ENCODE results near the gene PRKACG.
"Not testable (repeated sequence)": the region's sequence is repeated elsewhere in the genome, so short reads cannot be mapped to it uniquely, and the experiment has no call there.

The PRKACG gene

GRCh38 chr9:69023650-69024049, 9.7 kb upstream of the PRKACG start:
- DNase-seq = no peak

GRCh38 chr9:69020301-69021145, 6.6 kb upstream of the PRKACG start:
- DNase-seq = no peak

- DNase-seq = no peak
Measured at GRCh38 chr9:69019808-69020207, 5.9 kb upstream of the PRKACG start.

DNA sequence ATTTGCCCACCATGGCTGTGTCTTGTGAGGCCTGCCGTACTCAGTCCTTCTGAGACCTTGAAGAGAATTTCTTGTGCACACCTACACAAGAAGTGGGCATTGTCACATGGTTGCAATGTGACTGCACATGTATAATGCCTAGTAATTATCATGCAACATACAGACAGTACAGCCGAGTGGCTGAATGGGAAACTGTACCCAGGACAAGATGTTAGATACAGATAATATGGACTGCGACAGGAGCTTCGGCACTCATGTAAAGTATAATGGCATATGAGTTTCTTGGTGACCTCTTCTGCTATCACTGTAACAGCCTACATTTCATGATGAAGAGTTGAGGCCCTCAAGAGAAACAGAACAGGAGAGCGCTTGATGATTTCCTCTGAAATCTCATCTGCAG, 4.8 kb upstream of the PRKACG start:
- DNase-seq = no peak

GRCh38 chr9:69016191-69017096, 2.5 kb upstream of the PRKACG start:
- no peak for DNase-seq

DNA sequence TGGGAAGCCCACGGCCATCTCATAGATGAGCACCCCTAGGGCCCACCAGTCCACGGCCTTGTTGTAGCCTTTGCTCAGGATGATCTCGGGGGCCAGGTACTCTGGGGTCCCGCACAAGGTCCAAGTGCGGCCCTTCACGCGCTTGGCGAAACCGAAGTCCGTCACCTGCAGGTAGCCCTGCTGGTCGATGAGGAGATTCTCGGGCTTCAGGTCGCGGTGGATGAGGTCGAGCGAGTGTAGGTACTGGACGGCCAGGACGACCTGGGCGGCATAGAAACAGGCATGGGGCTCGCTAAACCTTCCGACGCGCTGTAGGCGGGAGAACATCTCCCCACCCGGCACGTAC, 558 bp downstream of the PRKACG start:
- no peak for DNase-seq

DNA sequence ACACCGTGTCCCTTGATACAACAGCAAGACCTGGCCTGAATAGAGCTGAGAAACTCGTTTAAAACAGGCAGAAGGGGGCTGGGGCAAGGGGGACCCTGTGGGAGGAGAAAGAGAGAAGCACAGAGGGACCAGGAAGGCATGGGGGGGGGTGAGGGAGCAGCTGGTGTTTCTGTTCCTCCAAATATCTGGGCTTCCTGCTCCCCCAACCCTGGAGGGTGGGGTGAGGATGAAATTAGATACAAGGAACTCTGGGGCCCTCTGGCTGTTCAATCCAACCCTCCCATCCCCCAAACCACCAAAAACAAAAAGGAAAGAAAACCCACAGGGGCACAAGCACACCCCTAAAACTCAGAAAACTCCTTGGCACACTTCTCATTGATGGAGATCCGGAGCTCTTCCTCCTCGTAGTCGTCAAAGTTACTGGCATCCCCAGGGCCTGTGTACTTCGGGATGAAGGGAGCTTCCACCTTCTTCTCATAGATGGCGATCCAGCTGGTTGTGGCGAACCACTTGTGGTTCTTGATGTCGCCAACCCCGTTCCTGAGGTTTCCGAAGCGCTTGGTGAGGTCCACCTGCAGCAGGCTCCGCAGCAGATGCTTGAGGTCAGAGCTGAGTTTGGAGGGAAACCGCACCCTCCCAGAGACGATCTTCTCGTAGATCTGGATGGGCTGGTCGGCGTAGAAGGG, 1.1 kb downstream of the PRKACG start:
- DNase-seq = peak in 1 of 3 donors; percentile 22

DNA sequence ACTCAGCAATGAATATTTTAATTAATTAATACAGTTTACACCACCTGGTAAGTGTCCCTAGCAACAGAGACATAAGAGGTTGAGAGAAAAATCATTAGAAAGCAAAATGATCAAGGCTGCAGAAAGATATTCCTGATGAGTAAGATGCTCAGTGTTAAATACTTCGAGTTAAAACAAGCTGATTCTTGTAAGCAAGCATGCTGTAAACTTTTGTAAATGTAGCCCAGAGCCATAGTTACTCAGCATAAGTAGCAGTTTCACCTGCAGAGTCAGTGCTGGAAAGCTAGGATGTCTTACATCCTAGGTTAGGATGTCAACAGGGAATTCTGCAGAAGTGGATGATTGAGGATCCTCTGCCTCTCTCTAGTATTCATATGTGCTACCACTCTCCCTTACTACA, 4.2 kb downstream of the PRKACG start:
- no peak for DNase-seq

DNA sequence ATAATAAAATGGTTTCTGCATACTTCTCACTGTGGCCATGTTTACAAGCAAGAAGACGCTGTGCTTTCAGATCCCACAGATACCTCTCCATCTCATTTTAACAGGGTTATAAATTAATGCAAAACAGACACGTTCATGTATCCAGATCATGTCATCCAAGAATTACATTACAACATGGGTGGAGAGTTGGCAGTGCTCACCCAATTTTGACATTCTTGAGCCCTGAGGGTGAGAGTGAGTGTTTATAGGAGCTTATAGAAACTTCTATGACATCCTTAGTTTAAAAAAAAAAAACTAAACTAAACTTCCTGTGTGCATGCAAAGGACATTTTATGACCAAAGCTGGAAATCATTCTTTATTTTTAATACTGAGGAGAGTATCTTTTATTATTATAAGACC, 9.1 kb downstream of the PRKACG start:
- no peak for DNase-seq

DNA sequence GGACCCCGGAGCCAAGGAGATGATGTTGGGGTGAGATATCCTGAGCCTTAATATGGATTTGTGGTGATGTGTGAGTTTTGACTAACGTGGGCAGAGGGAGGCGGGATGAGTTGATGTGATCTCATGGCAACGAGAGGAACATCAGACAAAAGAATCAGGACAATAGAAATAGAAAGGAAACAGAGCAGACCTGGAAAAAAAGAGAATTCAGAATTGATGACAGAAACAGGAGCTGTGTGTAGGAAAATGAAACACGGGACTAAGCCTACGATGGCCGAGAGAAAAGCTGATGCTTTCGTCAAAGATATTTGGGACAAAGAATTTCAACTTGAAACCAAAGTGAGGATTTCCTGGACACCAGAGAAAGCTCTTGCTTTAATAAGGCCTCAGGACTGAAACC, 10.9 kb downstream of the PRKACG start:
- DNase-seq = no peak

GRCh38 chr9:69001921-69002320, 12.0 kb downstream of the PRKACG start:
- no peak for DNase-seq

DNA sequence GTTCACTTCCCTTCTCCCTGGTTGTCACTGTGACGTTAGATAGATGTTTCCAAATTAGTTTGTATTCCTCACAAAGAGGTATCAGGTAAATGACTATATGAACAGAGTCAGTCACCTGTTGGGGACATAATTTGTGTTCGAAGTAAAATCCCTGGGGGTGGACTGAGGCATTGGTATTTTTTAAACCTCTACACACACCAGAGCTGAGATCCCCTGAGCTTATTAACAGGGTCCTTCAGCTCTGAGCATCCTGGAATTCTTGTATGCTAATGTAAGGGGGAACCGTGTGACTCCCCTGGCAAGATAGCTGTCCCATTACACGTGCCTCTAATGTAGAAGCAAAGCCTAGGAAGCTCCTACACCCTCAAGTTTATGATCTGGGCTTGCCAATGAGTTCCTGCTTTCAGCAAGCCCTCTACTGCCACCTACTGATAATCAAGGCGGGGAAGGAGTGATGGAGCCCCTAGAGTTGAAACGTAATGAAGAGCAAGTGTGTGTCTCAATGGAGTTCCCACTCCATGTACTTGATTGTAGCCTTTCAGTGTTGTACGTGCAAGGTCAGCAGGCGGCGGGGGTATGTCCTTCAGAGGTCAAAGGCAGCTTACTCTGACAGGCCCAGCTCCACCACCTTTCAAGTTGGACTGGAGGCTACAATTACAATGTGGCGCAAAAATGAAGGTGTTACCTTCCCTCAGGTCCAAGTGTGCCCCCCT, 14.4 kb downstream of the PRKACG start:
- peak; percentile 85 to 88 (median 86) for DNase-seq

GRCh38 chr9:68998812-68999211, 15.1 kb downstream of the PRKACG start:
- DNase-seq = no peak

DNA sequence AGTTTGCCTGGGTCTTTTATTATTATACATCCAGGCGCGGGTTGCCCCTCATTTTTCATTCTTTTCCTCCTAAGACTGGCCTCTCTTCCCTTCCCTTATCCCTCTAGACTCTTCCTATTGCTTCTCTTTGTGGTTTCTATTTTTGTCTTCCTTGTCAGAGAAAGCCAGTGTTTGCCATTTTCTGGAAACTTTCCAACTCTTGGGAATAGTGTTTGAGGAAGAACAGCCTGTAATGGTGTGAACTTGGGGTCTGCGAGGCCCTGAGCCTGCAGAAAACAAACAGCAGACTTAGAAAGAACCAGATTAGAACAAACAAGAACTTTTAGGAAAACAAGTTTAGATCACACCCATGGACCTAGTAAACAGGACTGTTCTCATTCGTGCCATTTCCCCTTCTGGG, 15.5 kb downstream of the PRKACG start:
- no peak for DNase-seq

DNA sequence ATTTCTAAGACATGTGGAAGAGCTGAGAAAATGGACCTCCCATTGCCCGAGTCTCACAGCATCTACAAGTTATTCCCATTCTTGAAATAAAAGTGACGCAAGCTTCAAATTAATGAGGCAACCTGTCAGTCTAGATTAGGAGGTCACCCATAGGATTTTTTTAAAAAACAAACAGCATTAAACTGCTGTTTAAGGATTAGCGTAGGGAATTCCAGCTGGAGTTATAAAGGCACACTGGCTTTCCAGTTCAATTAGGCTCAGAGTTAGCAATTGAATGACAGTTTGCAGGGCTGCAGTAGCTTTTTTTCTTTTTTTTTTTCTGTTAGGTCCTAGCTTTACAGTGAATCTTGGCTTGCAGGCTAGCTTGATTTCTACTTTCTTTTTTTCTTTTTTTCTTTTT, 16.2 kb downstream of the PRKACG start:
- no peak for DNase-seq

DNA sequence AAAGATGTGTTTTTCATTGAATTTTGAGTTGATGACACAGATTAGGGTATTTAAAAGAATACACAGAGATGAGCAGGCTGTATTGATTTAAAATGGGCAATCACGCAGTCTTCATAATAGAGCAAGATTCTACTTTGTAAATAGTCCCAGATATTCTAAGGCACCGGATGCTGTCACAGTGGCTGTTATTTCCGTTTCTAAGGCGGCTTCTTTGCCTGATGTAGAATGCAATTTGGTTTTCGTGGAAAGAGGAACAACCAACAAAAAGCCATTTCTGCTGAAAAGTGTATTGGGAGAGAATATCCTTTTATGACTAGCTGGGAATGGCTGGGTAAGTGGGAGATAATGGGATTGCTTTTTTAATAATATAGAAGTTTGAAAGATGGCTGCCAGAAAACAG, 17.5 kb downstream of the PRKACG start:
- peak; percentile 40 to 50 (median 48) for DNase-seq

DNA sequence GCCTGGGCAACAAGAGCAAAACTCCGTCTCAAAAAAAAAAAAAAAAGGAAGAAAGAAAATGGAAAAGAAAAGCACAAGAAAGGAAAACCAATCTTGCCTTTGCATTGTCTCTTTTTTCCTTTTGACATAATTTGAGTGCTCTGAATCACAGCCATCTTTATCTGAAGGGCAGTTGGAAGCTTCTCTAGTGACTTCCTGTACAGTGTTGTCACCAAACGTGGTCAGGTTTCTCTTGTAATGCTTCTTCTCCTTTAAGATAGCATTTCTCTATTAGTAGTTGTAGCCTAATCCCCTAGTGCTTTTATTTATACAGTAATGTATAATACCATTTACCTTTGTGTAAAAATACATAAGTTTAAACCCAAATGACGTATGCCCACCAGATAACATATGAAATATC, 18.1 kb downstream of the PRKACG start:
- peak in 2 of 3 donors; percentile 30 to 33 for DNase-seq

GRCh38 chr9:68991457-68991856, 22.5 kb downstream of the PRKACG start:
- DNase-seq = no peak

DNA sequence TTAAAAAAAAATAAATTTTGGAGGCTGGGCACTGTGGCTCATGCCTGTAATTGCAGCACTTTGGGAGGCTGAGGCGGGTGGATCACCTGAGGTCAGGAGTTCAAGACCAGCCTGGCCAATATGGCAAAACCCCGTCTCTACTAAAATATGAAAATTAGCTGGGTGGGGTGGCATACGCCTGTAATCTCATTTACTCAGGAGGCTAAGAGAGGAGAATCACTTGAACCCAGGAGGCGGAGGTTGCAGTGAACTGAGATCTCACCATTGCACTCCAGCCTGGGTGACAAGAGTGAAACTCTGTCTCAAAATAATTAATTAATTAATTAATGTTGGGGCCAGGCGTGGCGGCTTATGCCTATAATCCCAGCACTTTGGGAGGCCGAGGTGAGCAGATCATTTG, 27.0 kb downstream of the PRKACG start:
- not testable (repeated sequence) for DNase-seq

DNA sequence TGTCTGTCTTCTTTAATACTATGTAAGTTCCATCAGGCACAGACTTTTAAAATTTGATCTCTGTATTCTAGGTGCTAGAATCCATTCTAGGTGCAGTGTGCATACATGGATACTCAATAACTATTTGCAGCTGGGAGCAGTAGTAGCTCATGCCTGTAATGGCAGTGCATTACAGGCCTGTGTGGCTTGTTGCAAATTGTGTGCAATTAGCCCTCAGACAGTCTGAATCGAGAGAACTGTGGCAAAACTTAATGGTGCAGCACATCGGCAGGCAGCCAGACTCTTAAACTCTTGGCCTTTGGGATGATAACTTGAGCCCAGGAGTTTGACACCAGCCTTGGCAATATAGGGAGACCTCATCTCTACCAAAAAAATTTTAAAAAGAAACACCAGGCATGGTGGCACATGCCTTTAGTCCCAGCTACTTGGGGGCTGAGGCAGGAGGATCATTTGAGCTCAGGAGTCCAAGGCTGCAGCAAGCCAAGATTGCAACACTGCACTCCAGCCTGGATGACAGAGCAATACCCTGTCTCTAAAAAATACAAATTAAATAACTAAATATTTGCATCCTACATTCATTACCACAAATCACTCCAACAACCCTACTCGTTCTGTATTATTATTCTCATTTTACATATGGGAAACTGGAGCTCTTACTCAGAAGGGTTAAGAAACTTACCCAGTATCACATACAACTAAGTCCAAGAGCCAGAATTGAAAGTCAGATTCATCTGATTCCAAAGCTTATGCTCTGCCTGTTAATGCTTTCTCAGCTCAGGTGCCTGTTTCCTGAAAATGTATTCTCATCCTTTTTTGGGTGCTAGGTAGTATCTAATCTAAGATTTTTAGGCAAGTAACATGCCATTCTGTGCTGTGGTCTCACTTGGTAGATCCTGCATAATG, 30.1 kb downstream of the PRKACG start:
- DNase-seq = no peak

- DNase-seq = no peak
Measured at GRCh38 chr9:68983008-68983411, 30.9 kb downstream of the PRKACG start.

DNA sequence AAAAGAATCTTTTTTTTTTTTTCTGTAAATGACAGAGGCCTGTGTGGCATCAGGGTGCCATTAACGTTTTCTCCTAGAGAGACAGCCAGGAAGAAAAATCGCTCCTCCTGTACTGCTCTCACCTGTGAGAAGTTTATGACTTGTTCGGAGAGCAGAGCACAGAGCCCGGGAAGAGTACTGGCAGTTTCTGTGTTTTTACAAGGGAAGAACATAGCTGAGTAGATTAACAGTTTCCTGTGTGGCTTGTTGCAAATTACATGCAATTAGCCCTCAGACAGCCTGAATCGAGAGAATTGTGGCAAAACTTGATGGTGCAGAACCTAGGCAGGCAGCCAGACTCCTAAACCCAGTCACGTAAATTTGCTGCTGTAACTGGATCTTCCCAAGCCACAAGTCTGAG, 32.1 kb downstream of the PRKACG start:
- no peak for DNase-seq

All from suppressor macrophage treated with lipopolysaccharide for 1 hour (primary cell).